ENCODE measurements around the gene FGF11.

- no peak for TF ChIP-seq CTCF (IDR thresholded peaks at IDR 0.05)
- no peak for TF ChIP-seq POLR2A (IDR thresholded peaks at IDR 0.05)
Observed at GRCh38 chr17:7425756-7426155, 13.6 kb upstream of the FGF11 start.
